ENCODE data around the gene CCDC59.

GRCh38 chr12:82407481-82407880 lies 49.3 kb upstream of the CCDC59 start:
- TF ChIP-seq JUND (IDR thresholded peaks at IDR 0.05) (no peak), CTCF (IDR thresholded peaks at IDR 0.05; ENCODE audit: low read depth, low read length, missing input control) (no peak), MAX (IDR thresholded peaks at IDR 0.05) (no peak), SP1 (IDR thresholded peaks at IDR 0.05) (no peak), ZBTB33 (IDR thresholded peaks at IDR 0.05) (no peak), GABPA (IDR thresholded peaks at IDR 0.05 in 1 of 2, conservative IDR thresholded peaks at IDR 0.05 in 1 of 2) (no peak), ATF3 (IDR thresholded peaks at IDR 0.05) (no peak), RAD21 (IDR thresholded peaks at IDR 0.05) (no peak), TAF1 (conservative IDR thresholded peaks at IDR 0.05) (no peak), RXRA (IDR thresholded peaks at IDR 0.05) (no peak)
- TF ChIP-seq, protein P1, sequence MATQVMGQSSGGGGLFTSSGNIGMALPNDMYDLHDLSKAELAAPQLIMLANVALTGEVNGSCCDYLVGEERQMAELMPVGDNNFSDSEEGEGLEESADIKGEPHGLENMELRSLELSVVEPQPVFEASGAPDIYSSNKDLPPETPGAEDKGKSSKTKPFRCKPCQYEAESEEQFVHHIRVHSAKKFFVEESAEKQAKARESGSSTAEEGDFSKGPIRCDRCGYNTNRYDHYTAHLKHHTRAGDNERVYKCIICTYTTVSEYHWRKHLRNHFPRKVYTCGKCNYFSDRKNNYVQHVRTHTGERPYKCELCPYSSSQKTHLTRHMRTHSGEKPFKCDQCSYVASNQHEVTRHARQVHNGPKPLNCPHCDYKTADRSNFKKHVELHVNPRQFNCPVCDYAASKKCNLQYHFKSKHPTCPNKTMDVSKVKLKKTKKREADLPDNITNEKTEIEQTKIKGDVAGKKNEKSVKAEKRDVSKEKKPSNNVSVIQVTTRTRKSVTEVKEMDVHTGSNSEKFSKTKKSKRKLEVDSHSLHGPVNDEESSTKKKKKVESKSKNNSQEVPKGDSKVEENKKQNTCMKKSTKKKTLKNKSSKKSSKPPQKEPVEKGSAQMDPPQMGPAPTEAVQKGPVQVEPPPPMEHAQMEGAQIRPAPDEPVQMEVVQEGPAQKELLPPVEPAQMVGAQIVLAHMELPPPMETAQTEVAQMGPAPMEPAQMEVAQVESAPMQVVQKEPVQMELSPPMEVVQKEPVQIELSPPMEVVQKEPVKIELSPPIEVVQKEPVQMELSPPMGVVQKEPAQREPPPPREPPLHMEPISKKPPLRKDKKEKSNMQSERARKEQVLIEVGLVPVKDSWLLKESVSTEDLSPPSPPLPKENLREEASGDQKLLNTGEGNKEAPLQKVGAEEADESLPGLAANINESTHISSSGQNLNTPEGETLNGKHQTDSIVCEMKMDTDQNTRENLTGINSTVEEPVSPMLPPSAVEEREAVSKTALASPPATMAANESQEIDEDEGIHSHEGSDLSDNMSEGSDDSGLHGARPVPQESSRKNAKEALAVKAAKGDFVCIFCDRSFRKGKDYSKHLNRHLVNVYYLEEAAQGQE (IDR thresholded peaks at IDR 0.05): no peak

Data from liver (tissue), 3 donors.